ENCODE data around the gene NCAM2.

NCAM2 gene

GRCh38 chr21:20997636-20998455 lies at the start of gene NCAM2:
NCAM2 (plus strand) TSS chr21:20998409.
- DNase-seq: peak; percentile 62

DNA sequence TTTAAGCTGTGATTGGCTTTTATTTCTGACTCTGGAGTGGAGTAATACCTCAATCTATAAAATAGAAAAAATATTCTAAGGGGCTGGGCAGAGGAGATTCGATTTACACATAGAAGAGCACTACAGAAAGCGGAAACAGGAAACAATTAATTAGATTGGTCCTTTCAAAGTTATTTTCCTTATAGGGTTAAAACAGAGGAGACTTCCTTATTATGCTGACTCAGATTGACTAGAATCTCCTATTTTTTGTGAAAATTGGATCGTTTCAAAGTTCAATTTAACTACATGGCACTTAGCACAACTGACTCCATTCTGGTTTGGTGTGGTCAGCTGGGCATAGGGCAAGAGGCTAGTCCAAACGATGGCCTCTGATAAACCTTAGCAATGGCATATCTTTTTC lies 48.3 kb upstream of the NCAM2 start:
- no peak for DNase-seq

- no peak for DNase-seq
Measured at GRCh38 chr21:20965816-20966215, 32.4 kb upstream of the NCAM2 start.

- DNase-seq: no peak
Measured at GRCh38 chr21:20968391-20968790, 29.8 kb upstream of the NCAM2 start.

DNA sequence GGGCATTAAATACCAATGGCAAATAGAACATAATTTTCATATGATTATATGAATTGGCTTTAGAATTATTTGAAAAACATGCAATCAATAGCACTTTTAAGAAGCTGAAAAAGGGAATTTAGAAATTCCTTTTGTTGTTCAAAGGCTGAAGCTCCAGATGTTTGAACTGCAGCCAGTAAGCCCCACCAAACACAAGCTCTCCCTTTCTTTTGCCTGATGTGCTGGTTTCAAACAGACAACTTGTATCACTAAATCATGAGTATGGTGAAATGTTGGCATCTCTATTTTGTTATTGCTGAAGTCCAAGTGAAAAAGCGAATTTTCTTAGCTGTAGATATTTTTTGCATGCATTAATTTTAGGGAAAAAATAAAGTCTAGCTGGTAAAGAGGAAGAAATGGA lies 27.5 kb upstream of the NCAM2 start:
- DNase-seq: no peak

- DNase-seq: peak; percentile 21
Measured at GRCh38 chr21:20971296-20971921, 26.8 kb upstream of the NCAM2 start.

GRCh38 chr21:20994790-20995189 lies 3.4 kb upstream of the NCAM2 start:
- no peak for DNase-seq

GRCh38 chr21:20996421-20997310 lies 1.5 kb upstream of the NCAM2 start:
- DNase-seq: no peak

DNA sequence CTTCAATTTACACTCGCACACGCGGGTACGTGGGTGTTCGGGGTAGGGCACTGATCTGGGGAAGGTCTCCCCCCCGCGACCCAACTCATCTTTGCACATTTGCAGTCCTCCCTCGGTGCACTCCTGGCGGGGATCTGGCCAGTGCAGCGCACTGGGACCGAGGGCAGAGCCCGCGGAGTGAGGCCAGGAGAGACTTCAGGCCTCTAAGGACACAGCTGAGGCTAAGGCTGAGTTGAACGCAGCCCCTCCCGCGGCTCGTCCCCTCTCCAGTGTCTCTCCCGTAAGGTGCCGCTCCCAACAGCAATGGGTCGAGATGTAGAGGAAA lies 936 bp upstream of the NCAM2 start:
- DNase-seq: no peak

DNA sequence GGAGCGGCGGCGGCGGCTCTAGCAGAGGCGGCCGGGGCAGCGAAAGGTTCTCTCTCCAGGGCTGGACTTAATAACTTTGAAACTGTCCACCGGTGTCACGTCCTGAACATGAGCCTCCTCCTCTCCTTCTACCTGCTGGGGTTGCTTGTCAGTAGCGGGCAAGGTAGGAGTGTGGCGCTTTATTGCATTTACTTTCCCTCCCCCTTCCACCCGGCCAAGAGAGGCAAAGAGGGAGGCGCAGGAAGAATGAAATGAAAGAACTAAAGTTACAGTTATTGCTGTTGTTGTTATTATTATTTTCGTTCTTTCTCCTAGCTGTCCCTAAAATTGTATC lies 214 bp downstream of the NCAM2 start:
- DNase-seq: no peak

GRCh38 chr21:20998886-20999285 lies 677 bp downstream of the NCAM2 start:
- no peak for DNase-seq

GRCh38 chr21:20999659-21000058 lies 1.4 kb downstream of the NCAM2 start:
- DNase-seq: peak; percentile 31

- DNase-seq: no peak
Measured at GRCh38 chr21:21000591-21001175, 2.5 kb downstream of the NCAM2 start.

DNA sequence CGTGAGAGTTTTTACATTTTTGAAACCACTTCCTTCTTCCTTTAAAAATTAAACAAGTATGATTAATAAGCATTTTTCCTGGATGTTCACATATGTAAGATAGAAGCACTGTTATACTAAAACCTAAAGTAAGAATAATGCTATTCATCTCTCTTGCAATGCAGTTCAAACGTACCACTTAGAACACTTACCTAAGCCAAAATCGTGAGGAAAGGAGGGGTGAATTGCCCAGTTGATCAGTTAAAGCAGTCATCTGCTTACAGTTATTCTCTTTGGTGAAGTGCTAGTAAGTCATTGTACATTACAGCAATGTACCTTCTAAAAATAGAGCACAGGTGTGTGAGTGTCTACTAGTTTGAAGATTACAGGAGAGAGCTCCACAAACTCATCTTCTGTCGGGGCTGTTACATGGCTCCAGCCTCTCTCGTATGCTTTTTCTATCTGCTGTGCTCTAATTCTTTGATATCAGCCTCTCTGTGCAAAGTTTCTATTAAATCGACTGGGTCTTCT lies 3.4 kb downstream of the NCAM2 start:
- no peak for DNase-seq

DNA sequence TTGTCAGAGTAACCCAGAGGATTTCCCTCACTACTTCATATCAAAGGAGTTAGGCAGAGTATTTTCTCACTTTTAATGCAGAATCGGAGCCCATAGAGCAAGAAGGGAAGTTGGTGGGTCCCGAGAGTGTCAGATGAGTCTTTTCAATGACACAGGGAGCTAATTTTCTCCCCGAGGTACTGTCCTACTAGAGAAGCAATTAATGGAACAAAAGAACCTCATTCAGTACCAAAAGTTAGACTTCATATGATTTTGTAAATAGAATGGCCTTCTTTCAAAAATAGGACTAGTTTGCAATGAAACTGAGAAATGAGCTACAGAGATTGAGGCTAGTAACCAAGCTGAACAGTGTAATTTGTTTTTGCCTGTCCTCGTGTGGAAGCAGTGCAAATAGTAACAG lies 3.9 kb downstream of the NCAM2 start:
- no peak for DNase-seq

- no peak for DNase-seq
Measured at GRCh38 chr21:21003701-21004100, 5.5 kb downstream of the NCAM2 start.

GRCh38 chr21:21007606-21008005 lies 9.4 kb downstream of the NCAM2 start:
- no peak for DNase-seq

- DNase-seq: no peak
Measured at GRCh38 chr21:21010228-21010627, 12.0 kb downstream of the NCAM2 start.

GRCh38 chr21:21010698-21011097 lies 12.5 kb downstream of the NCAM2 start:
- DNase-seq: no peak

DNA sequence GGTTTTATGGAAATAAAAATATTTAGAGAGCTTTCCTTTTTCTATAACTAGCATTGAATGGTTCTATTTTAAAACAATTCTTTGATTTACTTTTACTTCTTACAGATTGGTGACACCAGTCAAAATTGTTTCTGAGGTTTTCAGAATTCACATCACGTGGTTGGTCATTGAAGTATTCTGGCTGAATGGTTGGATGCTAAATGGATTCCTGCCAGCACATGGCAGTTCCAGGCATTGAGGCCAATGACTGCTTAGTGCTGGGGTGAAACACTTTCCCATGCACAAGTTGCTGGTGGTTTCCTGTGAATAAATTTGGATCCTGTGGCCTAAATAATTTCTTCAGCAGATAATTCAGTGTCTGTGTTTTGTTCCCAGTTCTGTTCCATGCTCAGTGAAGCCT lies 20.6 kb downstream of the NCAM2 start:
- no peak for DNase-seq

DNA sequence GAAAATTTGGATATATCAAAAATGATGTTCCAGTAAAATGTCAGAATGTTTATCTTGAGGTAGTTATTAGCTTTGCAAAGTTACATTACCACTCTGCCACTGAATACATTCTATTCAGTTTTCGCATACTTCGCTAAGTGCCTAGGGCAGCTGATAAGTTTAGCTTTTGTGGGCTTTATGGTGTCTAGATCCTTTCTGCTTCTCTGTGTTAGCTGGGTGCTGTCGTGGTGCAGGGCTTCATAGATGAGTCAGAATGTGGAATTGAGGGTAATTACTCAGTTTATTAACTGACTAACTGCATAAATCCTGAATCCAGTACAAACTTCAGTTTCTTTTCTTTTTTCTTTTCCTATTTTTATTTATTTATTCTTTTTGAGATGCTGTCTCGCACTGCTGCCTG lies 21.5 kb downstream of the NCAM2 start:
- DNase-seq: no peak

- no peak for DNase-seq
Measured at GRCh38 chr21:21025742-21026141, 27.5 kb downstream of the NCAM2 start.

DNA sequence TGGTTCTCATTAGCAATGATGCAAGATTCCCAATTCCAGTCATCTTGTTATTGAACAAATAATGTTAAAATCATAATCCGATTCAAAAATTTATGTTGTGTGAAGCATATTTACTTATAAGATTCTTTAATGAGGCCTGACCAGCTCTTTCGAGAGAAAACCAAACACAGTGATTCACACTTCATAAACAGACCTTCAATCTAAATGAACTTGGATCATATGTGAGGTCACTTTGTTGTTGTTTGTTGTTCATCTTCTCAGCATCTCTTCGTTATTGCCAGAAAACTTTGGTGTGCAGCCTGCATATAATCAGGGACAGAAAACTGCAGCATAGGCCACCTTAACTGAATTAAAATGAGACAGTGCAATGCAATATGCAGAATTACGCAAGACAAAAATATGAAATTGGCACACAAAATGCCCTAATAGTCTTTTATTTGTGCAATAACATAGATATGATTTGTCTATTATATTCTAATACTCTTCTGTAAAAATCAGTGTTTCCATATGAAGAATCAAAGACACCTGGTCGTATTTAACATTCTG lies 30.1 kb downstream of the NCAM2 start:
- no peak for DNase-seq
